Liver (tissue), 9 donors: ENCODE data around the gene NTHL1. TPM values are rescaled to one million over a fixed set of nuclear protein-coding genes. Genes with fewer than 3 reads are reported as not detected.

Experiments
- DNase-seq: peaks from one replicate; pipeline ENCODE4 v3.0.0-alpha.2; 2017; ENCODE audit warnings: low spot score
- H3K27ac ChIP-seq, 2 donors: one replicate each; pipeline ENCODE4 v1.7.0; 2013; ENCODE audit warnings: inconsistent platforms in 2 of 2, low read length in 2 of 2, control low read depth in 1 of 2, low read depth in 1 of 2, mild to moderate bottlenecking in 1 of 2
- H3K27me3 ChIP-seq, 4 donors: one replicate each; pipeline versions ENCODE4 v1.6.1 to v1.7.0; 2013; ENCODE audit warnings: low read length in 3 of 4, inconsistent platforms in 1 of 4, mild to moderate bottlenecking in 1 of 4, moderate library complexity in 1 of 4; ENCODE audit not compliant: control insufficient read depth in 4 of 4, insufficient read depth in 4 of 4
- H3K36me3 ChIP-seq, 4 donors: one replicate each; pipeline versions ENCODE4 v1.6.1 to v1.7.0; 2013; ENCODE audit warnings: low read length in 3 of 4, mild to moderate bottlenecking in 3 of 4, low read depth in 1 of 4, moderate library complexity in 1 of 4; ENCODE audit not compliant: control insufficient read depth in 4 of 4, insufficient read depth in 3 of 4
- H3K4me1 ChIP-seq, 4 donors: one replicate each; pipeline versions ENCODE4 v1.6.1 to v1.7.0; 2013; ENCODE audit warnings: low read length in 3 of 4, mild to moderate bottlenecking in 3 of 4, moderate library complexity in 1 of 4; ENCODE audit not compliant: control insufficient read depth in 4 of 4, insufficient read depth in 4 of 4
- H3K4me3 ChIP-seq, 3 donors: one replicate each; pipeline versions ENCODE4 v1.6.1 to v1.7.0; 2013; ENCODE audit warnings: low read length in 3 of 3, control low read depth in 1 of 3, low read depth in 1 of 3, mild to moderate bottlenecking in 1 of 3
- H3K9ac ChIP-seq, 2 donors: one replicate each; pipeline ENCODE4 v1.7.0; 2013; ENCODE audit warnings: low read length in 2 of 2, mild to moderate bottlenecking in 2 of 2, moderate library complexity in 2 of 2, control low read depth in 1 of 2, low read depth in 1 of 2
- H3K9me3 ChIP-seq, 4 donors: one replicate each; pipeline versions ENCODE4 v1.6.1 to v1.7.0; 2013; ENCODE audit warnings: low read length in 3 of 4; ENCODE audit not compliant: control insufficient read depth in 4 of 4
- ATF3 ChIP-seq: IDR thresholded peaks from 2 replicates; pipeline ENCODE4 v1.6.1; 2016; ENCODE audit warnings: antibody characterized with exemption
- CTCF ChIP-seq: fragments of 150-350 bp; IDR thresholded peaks from 2 replicates; pipeline ENCODE4 v1.5.1; 2017; ENCODE audit warnings: improper control_type of control experiment, low read depth, low read length; ENCODE audit not compliant: missing input control
- EGR1 ChIP-seq, 2 donors: IDR thresholded peaks; 2 replicates each; pipeline ENCODE4 v1.6.1; 2016 to 2018; ENCODE audit warnings: antibody characterized with exemption in 2 of 2, low read depth in 2 of 2
- FOXA1 ChIP-seq: IDR thresholded peaks from 2 replicates; pipeline ENCODE4 v1.6.1; 2016; ENCODE audit warnings: antibody characterized with exemption
- FOXA2 ChIP-seq: IDR thresholded peaks from 2 replicates; pipeline ENCODE4 v1.6.1; 2016; ENCODE audit warnings: antibody characterized with exemption
- GABPA ChIP-seq, 2 donors: IDR thresholded peaks in 1 of 2; conservative IDR thresholded peaks in 1 of 2; 2 replicates each; pipeline ENCODE4 v1.6.1; 2016; ENCODE audit warnings: antibody characterized with exemption in 2 of 2, mild to moderate bottlenecking in 1 of 2, moderate library complexity in 1 of 2
- HNF4A ChIP-seq, 2 donors: conservative IDR thresholded peaks; 2 replicates each; pipeline ENCODE4 v1.6.1; 2016; ENCODE audit warnings: antibody characterized with exemption in 2 of 2, mild to moderate bottlenecking in 2 of 2
- HNF4G ChIP-seq: IDR thresholded peaks from 2 replicates; pipeline ENCODE4 v1.6.1; 2016; ENCODE audit warnings: antibody characterized with exemption
- JUND ChIP-seq, 2 donors: IDR thresholded peaks; 2 replicates each; pipeline ENCODE4 v1.6.1; 2016; ENCODE audit warnings: antibody characterized with exemption in 2 of 2
- MAX ChIP-seq: IDR thresholded peaks from 2 replicates; pipeline ENCODE4 v1.6.1; 2016; ENCODE audit warnings: antibody characterized with exemption
- NR2F2 ChIP-seq: IDR thresholded peaks from 2 replicates; pipeline ENCODE4 v1.6.1; 2016; ENCODE audit warnings: antibody characterized with exemption
- RAD21 ChIP-seq, 2 donors: IDR thresholded peaks; 2 replicates each; pipeline ENCODE4 v1.6.1; 2016; ENCODE audit warnings: antibody characterized with exemption in 2 of 2, mild to moderate bottlenecking in 2 of 2
- REST ChIP-seq: IDR thresholded peaks from 2 replicates; pipeline ENCODE4 v1.6.1; 2016; ENCODE audit warnings: antibody characterized with exemption, mild to moderate bottlenecking
- RXRA ChIP-seq, 2 donors: IDR thresholded peaks; 2 replicates each; pipeline ENCODE4 v1.6.1; 2017 to 2018; ENCODE audit warnings: antibody characterized with exemption in 2 of 2, mild to moderate bottlenecking in 1 of 2
- SP1 ChIP-seq: IDR thresholded peaks from 2 replicates; pipeline ENCODE4 v1.6.1; 2018; ENCODE audit warnings: antibody characterized with exemption, mild to moderate bottlenecking
- TAF1 ChIP-seq: conservative IDR thresholded peaks from 2 replicates; pipeline ENCODE4 v1.6.1; 2016; ENCODE audit warnings: antibody characterized with exemption, mild to moderate bottlenecking
- YY1 ChIP-seq: IDR thresholded peaks from 2 replicates; pipeline ENCODE4 v1.6.1; 2016; ENCODE audit warnings: antibody characterized with exemption, mild to moderate bottlenecking
- ZBTB33 ChIP-seq: IDR thresholded peaks from 2 replicates; pipeline ENCODE4 v1.6.1; 2016; ENCODE audit warnings: antibody characterized with exemption
- WGBS: extraction: QIAGEN DNeasy Blood & Tissue Kit; methylation state at CpG from one replicate; pipeline ENCODE4 v1.1.7; 2013; 5-methylcytosine and 5-hydroxymethylcytosine counted together
- polyA plus RNA-seq, 2 donors: library from polyadenylated mRNA; stranded (reverse) in 1 of 2; unstranded in 1 of 2; fragments of 200-250 nt in 1 of 2; fragments of >200 nt in 1 of 2; fragmentation: Nextera tagmentation in 1 of 2; extraction: Ambion mirVana in 1 of 2; gene quantifications; one replicate each; pipeline versions ENCODE4 v1.2.1 to v1.2.3, GENCODE V29; 2013 to 2015
- total RNA-seq, 2 donors: library from RNA; depleted of rRNA; stranded (reverse); fragments of >200 nt; gene quantifications; one replicate each; pipeline ENCODE4 v1.2.3, GENCODE V29; 2014
- donor health status: healthy.
- donor health status: healthy.
- donor health status: healthy.
- donor health status: healthy.
- donor health status: healthy.

NTHL1 gene
- total and polyA plus RNA-seq, 4 donors: 10.4 to 166 (median 19.1) TPM

- H3K4me1 ChIP-seq: peaks cover 25 to 73% (median 56%) of the 10 kb centered on the region in 4 donors
- peaks cover 0 to 2% (median 0%) of the 10 kb centered on the region in 4 donors for H3K36me3 ChIP-seq
- H3K4me3 ChIP-seq: no peak overlapping the region
- no peak for DNase-seq
- no peak overlapping the region for H3K27ac ChIP-seq
- no peak overlapping the region for H3K9ac ChIP-seq
- 71% methylated on average over 26 of the region's 26 CpGs for WGBS
- no peaks in the 10 kb centered on the region for H3K9me3 ChIP-seq
- TF ChIP-seq GABPA (IDR thresholded peaks at IDR 0.05 in 1 of 2, conservative IDR thresholded peaks at IDR 0.05 in 1 of 2): no peak
- TF ChIP-seq RXRA (IDR thresholded peaks at IDR 0.05): no peak
- TF ChIP-seq MAX: no peak
- TF ChIP-seq YY1: no peak
- TF ChIP-seq CTCF: no peak
- no peak for TF ChIP-seq JUND (IDR thresholded peaks at IDR 0.05)
- TF ChIP-seq REST: no peak
- no peak for TF ChIP-seq TAF1
- no peak for TF ChIP-seq SP1
- TF ChIP-seq HNF4A (conservative IDR thresholded peaks at IDR 0.05): no peak
- no peak for TF ChIP-seq FOXA2
- TF ChIP-seq ZBTB33: no peak
- TF ChIP-seq FOXA1: no peak
- TF ChIP-seq RAD21 (IDR thresholded peaks at IDR 0.05): no peak
- no peak for TF ChIP-seq NR2F2
- no peak for TF ChIP-seq HNF4G
- TF ChIP-seq ATF3: no peak
- no peak for TF ChIP-seq EGR1 (IDR thresholded peaks at IDR 0.05; ENCODE audit: low read depth in 2 of 2)
- no peaks in the 10 kb centered on the region for H3K27me3 ChIP-seq
These were observed 3.8 kb downstream of the NTHL1 start for GRCh38 chr16:2043667-2044451.
